Measurements from ENCODE around the gene C19orf47.
"Not testable (repeated sequence)": the region's sequence is repeated elsewhere in the genome, so short reads cannot be mapped to it uniquely, and the experiment has no call there.

The C19orf47 gene

GRCh38 chr19:40377876-40378385, 29.7 kb upstream of the C19orf47 start:
- DNase-seq (ENCODE audit: low read depth, low spot score): no peak
- no peak overlapping the region for H3K27ac ChIP-seq

DNA sequence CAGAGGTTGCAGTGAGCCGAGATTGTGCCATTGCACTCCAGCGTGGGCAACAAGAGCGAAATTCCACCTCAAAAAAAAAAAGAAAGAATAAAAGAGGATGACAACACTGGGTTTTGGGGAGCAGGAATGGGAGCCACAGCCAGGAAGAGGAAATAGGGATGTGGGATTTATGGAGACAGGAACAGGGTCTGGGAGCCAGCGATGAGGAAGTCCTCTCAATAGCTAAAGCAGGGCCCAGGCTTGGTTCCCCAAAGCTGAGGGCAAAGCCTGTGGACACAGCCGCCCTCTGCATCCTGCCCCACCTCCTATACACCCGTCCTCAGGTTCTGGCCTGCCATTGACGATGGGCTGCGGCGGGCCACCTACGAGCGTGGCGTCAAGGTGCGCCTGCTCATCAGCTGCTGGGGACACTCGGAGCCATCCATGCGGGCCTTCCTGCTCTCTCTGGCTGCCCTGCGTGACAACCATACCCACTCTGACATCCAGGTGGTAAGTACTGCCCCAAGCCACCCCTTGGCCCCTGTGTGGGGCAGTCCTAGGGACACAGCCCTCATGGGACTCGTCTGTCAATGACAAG, 28.2 kb upstream of the C19orf47 start:
- DNase-seq (ENCODE audit: low read depth, low spot score): no peak

GRCh38 chr19:40374084-40374483, 25.9 kb upstream of the C19orf47 start:
- DNase-seq (ENCODE audit: low read depth, low spot score): no peak
- H3K27ac ChIP-seq: no peak overlapping the region

More for the DNA sequence above, 28.2 kb upstream of the C19orf47 start:
- no peak overlapping the region for H3K27ac ChIP-seq

DNA sequence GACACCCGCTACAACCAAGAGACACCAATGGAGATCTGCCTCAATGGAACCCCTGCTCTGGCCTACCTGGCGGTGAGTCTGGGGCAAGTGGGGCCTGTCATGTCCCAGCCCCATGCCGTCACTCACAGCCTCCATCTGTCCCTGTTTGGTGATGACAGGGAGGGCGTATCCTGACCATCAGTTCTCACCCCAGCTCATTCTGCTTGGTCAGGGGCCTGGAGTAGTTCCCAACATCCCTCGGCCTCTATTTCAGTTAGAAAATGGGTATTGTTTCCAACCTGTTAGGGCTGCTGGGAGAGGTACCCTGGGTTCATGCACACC, 23.6 kb upstream of the C19orf47 start:
- no peak for DNase-seq (ENCODE audit: low read depth, low spot score)
- H3K27ac ChIP-seq: no peak overlapping the region

DNA sequence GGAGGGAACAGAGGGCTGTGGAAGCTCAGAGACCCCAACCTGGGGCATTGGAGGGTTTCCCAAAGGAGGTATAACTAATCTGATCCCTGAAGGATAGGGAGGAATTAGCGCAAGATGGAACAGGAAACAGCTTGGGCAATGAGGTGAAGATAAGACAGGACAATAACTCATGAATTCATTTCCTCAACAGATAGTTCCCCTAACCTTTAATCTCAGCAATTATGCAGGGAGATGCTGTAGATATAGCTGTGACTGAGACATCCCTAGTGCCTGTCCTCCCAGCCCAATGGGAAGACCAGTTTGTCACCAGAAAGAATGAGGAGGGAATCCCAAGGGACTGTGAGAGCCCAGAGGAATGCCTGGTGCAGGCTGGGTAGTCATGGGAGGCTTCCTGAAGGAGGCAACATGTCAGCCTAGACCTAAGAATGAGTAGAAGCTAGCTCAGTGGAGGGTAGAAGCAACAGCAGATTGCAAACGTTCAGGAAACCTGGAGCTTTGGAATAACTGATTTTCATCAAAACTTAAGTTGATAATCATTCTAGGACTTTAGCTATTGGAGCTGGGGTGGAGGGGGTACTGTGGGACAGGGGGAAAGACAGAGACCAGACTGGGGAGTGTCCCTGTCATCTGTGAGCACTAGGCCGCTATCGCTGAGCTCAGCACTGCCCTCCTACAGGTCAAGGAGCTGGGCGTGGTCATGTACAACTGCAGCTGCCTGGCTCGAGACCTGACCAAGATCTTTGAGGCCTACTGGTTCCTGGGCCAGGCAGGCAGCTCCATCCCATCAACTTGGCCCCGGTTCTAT, 23.0 kb upstream of the C19orf47 start:
- H3K27ac ChIP-seq: no peak overlapping the region
- DNase-seq (ENCODE audit: low read depth, low spot score): no peak

DNA sequence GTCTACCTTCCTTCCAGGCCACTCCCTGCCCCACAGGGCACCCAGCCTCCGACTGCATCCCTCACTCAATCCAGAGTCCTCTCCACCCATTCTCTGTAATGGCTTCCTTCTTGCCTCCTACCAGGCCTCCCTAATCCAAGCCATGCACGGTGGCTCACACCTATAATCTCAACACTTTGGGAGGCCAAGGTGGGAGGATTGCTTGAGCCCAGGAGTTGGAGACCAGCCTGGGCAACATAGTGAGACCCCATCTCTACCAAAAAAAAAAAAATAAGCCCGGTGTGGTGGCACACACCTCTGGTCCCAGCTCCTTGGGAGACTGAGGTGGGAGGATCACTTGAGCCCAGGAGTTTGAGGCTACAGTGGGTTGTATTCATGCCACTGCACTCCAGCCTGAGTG, 22.1 kb upstream of the C19orf47 start:
- DNase-seq (ENCODE audit: low read depth, low spot score); H3K27ac ChIP-seq: not testable (repeated sequence)

GRCh38 chr19:40369797-40370196, 21.6 kb upstream of the C19orf47 start:
- DNase-seq (ENCODE audit: low read depth, low spot score): no peak
- H3K27ac ChIP-seq: no peak overlapping the region

GRCh38 chr19:40367577-40368434, 19.6 kb upstream of the C19orf47 start:
- no peak overlapping the region for H3K27ac ChIP-seq
- DNase-seq (ENCODE audit: low read depth, low spot score): no peak

DNA sequence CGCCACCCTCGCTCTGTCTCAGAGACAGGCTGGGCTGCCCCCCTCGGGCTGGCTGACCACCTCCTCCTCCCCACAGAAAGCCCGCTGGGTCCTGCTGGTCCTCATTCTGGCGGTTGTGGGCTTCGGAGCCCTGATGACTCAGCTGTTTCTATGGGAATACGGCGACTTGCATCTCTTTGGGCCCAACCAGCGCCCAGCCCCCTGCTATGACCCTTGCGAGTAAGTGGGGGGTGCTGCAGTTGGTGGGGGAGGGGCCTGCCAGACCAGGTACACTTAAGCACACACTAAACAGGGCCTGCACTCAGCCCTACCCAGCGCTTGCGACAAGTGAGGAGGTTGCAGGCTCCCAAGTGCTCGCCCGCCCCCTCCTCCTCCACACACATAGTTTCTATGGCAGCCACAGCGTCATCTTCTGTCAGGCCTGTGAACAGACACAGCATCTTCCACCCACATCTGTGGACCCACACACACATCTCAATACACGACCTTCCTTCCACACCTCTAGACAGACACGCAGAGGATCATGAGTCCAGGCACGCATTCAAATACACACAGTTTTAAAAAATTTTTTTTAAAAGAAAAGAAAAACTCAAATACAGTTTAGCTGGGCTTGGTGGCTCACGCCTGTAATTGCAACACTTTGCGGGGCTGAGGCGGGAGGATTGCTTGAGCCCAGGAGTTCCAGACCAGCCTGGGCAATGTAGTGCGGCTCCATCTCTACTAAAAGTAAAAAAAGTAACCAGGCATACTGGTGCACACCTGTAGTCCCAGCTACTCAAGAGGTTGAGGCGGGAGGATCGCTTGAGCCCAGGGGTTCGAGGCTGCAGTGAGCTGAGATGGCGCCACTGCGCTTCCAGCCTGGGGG, 18.7 kb upstream of the C19orf47 start:
- H3K27ac ChIP-seq: no peak overlapping the region
- DNase-seq (ENCODE audit: low read depth, low spot score): no peak

DNA sequence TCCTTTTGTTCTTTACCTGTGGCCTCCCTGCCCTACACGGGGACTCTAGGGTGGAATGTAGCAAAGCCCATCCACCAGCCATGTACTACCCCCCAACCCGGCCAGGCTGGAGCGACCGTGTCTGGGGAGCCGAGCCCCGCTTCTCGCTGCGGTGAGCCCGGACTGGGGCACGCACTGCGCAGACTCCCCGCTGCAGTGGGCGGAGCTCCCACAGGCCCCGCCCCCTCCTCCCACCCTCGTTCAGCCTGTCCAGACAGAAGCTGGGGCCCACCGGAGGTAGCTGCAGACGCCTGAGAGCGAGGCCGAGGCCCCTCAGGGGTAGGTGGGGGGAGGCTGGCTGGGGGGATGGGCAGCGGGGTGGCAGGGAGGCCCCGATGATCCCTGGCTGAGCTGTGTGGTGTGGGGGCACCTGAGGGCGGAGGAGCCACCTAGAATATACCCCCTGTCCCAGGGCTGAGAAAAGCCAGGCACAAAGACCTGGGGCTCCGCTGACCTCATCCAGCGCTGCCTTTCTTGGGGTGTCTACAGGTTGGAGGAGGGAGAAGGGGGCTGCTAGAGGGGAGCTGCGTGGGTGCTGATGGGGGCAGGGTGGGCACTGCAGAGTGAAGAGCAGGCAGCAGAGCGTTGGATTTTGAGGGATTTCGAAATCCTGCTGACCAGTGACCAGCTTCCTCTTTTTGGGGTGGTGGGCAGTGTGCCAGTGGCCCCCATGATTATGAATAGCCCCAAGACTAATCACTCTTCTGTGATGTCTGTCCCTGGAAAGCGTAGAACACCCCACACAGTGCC, 17.6 kb upstream of the C19orf47 start:
- no peak overlapping the region for H3K27ac ChIP-seq

DNA sequence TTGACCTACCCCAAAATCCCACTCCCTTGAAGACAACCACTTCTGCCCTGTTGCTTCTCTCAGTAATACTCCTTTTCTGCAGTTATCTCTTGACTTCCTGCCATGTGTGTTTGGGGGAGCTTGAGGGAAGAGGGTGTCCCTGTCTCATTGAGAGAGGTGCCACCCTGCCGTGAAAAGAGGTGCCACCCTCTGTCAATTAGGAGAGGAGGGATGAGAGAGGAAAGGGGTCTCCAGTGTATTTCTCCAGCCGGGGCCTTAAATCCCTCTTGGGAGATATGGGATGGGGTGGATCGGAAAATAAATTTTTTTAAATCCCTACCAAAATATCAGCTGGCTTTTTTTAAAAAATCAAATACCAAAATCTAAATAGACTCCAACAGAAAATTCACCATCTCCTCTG, 16.8 kb upstream of the C19orf47 start:
- H3K27ac ChIP-seq: no peak overlapping the region
- DNase-seq (ENCODE audit: low read depth, low spot score): no peak

More for the DNA sequence above, 17.6 kb upstream of the C19orf47 start:
- DNase-seq (ENCODE audit: low read depth, low spot score): no peak

GRCh38 chr19:40363069-40363468, 14.9 kb upstream of the C19orf47 start:
- no peak for DNase-seq (ENCODE audit: low read depth, low spot score)
- no peak overlapping the region for H3K27ac ChIP-seq

DNA sequence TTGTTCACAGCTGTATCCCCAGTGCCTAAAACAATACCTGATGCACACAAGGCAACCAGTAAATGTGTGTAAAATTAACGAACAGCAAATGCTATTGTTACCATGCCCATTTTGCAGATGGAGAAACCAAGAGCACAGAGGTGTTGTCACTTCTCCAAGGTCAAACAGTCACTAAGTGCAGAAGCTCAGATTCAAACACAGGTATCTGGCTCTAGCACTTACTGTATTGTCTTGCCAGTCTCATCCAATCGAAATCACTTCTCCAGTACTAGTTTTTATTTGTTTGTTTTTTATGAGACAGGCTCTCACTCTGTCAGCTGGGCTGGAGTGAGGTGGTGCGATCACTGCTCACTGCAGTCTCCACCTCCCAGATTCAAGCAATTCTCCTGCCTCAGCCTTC, 14.0 kb upstream of the C19orf47 start:
- DNase-seq (ENCODE audit: low read depth, low spot score): no peak

GRCh38 chr19:40360708-40361241, 12.6 kb upstream of the C19orf47 start:
- DNase-seq (ENCODE audit: low read depth, low spot score): no peak
- no peak overlapping the region for H3K27ac ChIP-seq

More for the DNA sequence above, 14.0 kb upstream of the C19orf47 start:
- H3K27ac ChIP-seq: no peak overlapping the region

DNA sequence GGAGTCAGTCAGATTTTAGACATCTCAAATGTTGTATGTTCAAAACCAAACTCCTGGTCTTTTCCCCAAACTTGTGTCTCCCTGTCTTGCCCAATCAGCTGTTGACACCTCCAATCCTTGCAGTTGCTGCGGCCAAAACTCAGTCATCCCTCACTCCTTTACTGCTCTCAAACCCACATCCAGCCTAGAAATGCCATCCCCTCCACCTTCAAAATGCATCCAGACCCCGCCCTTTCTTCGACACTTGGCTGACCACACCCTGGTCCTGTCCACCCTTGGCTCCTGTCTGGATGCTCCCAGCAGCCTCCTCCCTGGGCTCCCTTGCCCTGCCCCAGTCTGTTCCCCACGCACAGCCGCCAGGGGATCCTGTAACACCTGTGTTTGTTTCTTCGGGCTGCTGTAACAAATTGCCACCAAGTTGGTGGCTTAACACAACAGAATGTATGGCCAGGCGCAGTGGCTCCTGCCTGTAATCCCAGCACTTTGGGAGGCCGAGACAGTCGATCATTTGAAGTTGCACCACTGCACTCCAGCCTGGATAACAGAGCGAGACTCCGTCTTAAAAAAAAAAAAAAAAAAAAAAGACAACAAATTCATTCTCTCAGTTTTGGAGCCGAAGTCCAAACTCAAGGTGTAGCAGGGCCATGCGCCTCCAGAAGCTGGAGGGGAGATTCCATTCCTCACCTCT, 12.0 kb upstream of the C19orf47 start:
- DNase-seq (ENCODE audit: low read depth, low spot score): no peak
- no peak overlapping the region for H3K27ac ChIP-seq

DNA sequence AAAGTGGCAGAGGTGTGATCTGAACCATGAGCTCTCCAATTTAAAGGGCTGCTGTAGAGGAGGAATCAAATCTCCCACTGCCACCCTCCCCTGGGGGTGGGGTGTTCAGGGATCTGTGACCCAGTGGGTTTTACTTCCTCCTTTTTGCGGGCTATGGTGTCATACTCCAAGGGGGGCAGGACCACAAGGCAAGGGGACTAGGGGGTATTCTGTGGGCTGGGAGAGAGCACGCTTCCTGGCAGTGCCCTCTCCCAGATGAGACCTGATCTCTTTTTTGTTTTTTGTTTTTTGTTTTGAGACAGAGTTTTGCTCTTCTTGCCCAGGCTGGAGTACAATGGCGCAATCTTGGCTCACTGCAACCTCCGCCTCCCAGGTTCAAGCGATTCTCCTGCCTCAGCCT, 10.6 kb upstream of the C19orf47 start:
- no peak for DNase-seq (ENCODE audit: low read depth, low spot score)

GRCh38 chr19:40357640-40358039, 9.4 kb upstream of the C19orf47 start:
- H3K27ac ChIP-seq: no peak overlapping the region
- DNase-seq (ENCODE audit: low read depth, low spot score): no peak

More for the DNA sequence above, 10.6 kb upstream of the C19orf47 start:
- H3K27ac ChIP-seq: no peak overlapping the region

All from epithelial cell of prostate (primary cell).